Tibial nerve (tissue), 3 donors: ENCODE data around the gene CENPX.

Experiments used
- CTCF ChIP-seq, 5 experiments: fragments of 200-600 bp in 3 of 5; fragments of 450-650 bp in 2 of 5; sonication (generic) in 3 of 5; IDR thresholded peaks; one replicate each; pipeline ENCODE4 v1.5.1; 2016 to 2019; ENCODE audit warnings: antibody characterized with exemption in 5 of 5, mild to moderate bottlenecking in 3 of 5, moderate library complexity in 2 of 5
- POLR2A ChIP-seq, 2 donors: fragments of 450-650 bp; IDR thresholded peaks; one replicate each; pipeline ENCODE4 v1.6.1; 2017; ENCODE audit warnings: antibody characterized with exemption in 2 of 2, mild to moderate bottlenecking in 2 of 2, moderate library complexity in 2 of 2

- TF ChIP-seq CTCF (IDR thresholded peaks at IDR 0.05) (no peak), POLR2A (IDR thresholded peaks at IDR 0.05) (no peak)
Measured at GRCh38 chr17:82039695-82040299, 17.1 kb upstream of the CENPX start.
